DND-41 (cell line): Measurements from ENCODE around the gene PCK1.

Source experiments
- ATAC-seq: fragments of 200-7000 bp; cut with Tn5 transposase; 3 replicates; pipeline ENCODE4 v1.9.1; 2021; ENCODE audit warnings: low read depth; ENCODE audit not compliant: insufficient read depth
- DNase-seq: peaks from one replicate; pipeline ENCODE4 v3.0.0-alpha.2; 2020
- H2AFZ ChIP-seq: 2 replicates; pipeline ENCODE4 v1.6.0; 2012; ENCODE audit warnings: low read depth, low read length
- H3K27ac ChIP-seq: 2 replicates; pipeline ENCODE4 v1.5.1; 2012; ENCODE audit warnings: low read length, inconsistent platforms
- H3K27me3 ChIP-seq: fragments of 200-600 bp; sonication (generic); 2 replicates; pipeline ENCODE4 v1.6.0; 2012; ENCODE audit warnings: low read length, mild to moderate bottlenecking, inconsistent platforms; ENCODE audit not compliant: insufficient read depth, poor library complexity
- H3K36me3 ChIP-seq: 2 replicates; pipeline ENCODE4 v1.5.1; 2012; ENCODE audit warnings: low read length, inconsistent platforms; ENCODE audit not compliant: insufficient read depth
- H3K4me1 ChIP-seq: 2 replicates; pipeline ENCODE4 v1.5.1; 2012; ENCODE audit warnings: mild to moderate bottlenecking, low read length; ENCODE audit not compliant: insufficient read depth
- H3K4me2 ChIP-seq: 2 replicates; pipeline ENCODE4 v1.6.0; 2012; ENCODE audit warnings: mild to moderate bottlenecking, moderate library complexity, low read length, inconsistent platforms; ENCODE audit not compliant: insufficient read depth
- H3K4me3 ChIP-seq, 2 experiments: fragments of 200-600 bp in 1 of 2; shearing (Covaris generic) in 1 of 2; 2 replicates each; pipeline ENCODE4 v1.5.1; 2012 to 2016; ENCODE audit warnings: inconsistent platforms in 2 of 2, low read length in 2 of 2, mild to moderate bottlenecking in 2 of 2, low read depth in 1 of 2, moderate library complexity in 1 of 2
- H3K79me2 ChIP-seq: 2 replicates; pipeline ENCODE4 v1.6.0; 2012; ENCODE audit warnings: low read length, inconsistent platforms; ENCODE audit not compliant: insufficient read depth
- H3K9ac ChIP-seq: 2 replicates; pipeline ENCODE4 v1.6.0; 2012; ENCODE audit warnings: low read depth, mild to moderate bottlenecking, inconsistent platforms, low read length, moderate library complexity
- H3K9me3 ChIP-seq: 2 replicates; pipeline ENCODE4 v1.5.1; 2012; ENCODE audit warnings: low read length, moderate library complexity, mild to moderate bottlenecking, inconsistent platforms; ENCODE audit not compliant: insufficient read depth, severe bottlenecking
- H4K20me1 ChIP-seq: 2 replicates; pipeline ENCODE4 v1.6.0; 2012; ENCODE audit warnings: low read length; ENCODE audit not compliant: insufficient read depth
- CTCF ChIP-seq: IDR thresholded peaks from 2 replicates; pipeline ENCODE4 v1.5.1; 2012; ENCODE audit warnings: borderline replicate concordance, low read length, moderate library complexity, mild to moderate bottlenecking; ENCODE audit not compliant: poor library complexity, severe bottlenecking; ENCODE audit errors: extremely low read depth
- EZH2 ChIP-seq: IDR thresholded peaks from 3 replicates; pipeline ENCODE4 v1.6.1; 2012; ENCODE audit warnings: borderline replicate concordance, low read depth, mild to moderate bottlenecking, moderate library complexity, low read length, inconsistent platforms; ENCODE audit not compliant: severe bottlenecking

Gene PCK1

GRCh38 chr20:57568960-57569359 is 8.1 kb downstream of the PCK1 start:
- Histone ChIP-seq H3K9ac (no peak overlapping the region), H3K36me3 (no peaks in the 10 kb centered on the region), H3K27me3 (peaks cover 36% of the 10 kb centered on the region), H3K4me2 (no peak overlapping the region), H3K4me3 (no peak overlapping the region), H2AFZ (no peak overlapping the region), H3K9me3 (no peaks in the 10 kb centered on the region), H4K20me1 (peaks cover 13% of the 10 kb centered on the region; the same call in 1 of the 2 replicates), H3K27ac (no peak overlapping the region), H3K79me2 (no peaks in the 10 kb centered on the region), H3K4me1 (no peaks in the 10 kb centered on the region)
- no peak for DNase-seq
- no peak for TF ChIP-seq CTCF
- TF ChIP-seq EZH2: no peak
- no peak for ATAC-seq

- H3K27ac ChIP-seq: no peak overlapping the region
- no peak overlapping the region for H3K4me2 ChIP-seq
- H4K20me1 ChIP-seq: peaks cover 13% of the 10 kb centered on the region; the same call in 1 of the 2 replicates
- no peaks in the 10 kb centered on the region for H3K36me3 ChIP-seq
- H3K27me3 ChIP-seq: peaks cover 37% of the 10 kb centered on the region
- TF ChIP-seq CTCF (no peak), EZH2 (no peak)
- no peak overlapping the region for H3K9ac ChIP-seq
- no peak overlapping the region for H3K4me3 ChIP-seq
- H3K4me1 ChIP-seq: no peaks in the 10 kb centered on the region
- H2AFZ ChIP-seq: no peak overlapping the region
- ATAC-seq (no peak), DNase-seq (no peak)
- no peaks in the 10 kb centered on the region for H3K79me2 ChIP-seq
- H3K9me3 ChIP-seq: no peaks in the 10 kb centered on the region
Measured at GRCh38 chr20:57570145-57570850, 9.4 kb downstream of the PCK1 start.

GRCh38 chr20:57570920-57571319 is 10.0 kb downstream of the PCK1 start:
- DNase-seq (no peak), ATAC-seq (no peak)
- H3K27ac ChIP-seq: no peak overlapping the region
- H3K9me3 ChIP-seq: no peaks in the 10 kb centered on the region
- no peak overlapping the region for H3K4me3 ChIP-seq
- no peak overlapping the region for H3K9ac ChIP-seq
- H4K20me1 ChIP-seq: peaks cover 13% of the 10 kb centered on the region
- no peak overlapping the region for H3K4me2 ChIP-seq
- no peaks in the 10 kb centered on the region for H3K4me1 ChIP-seq
- TF ChIP-seq EZH2 (no peak), CTCF (no peak)
- no peak overlapping the region for H2AFZ ChIP-seq
- H3K79me2 ChIP-seq: no peaks in the 10 kb centered on the region
- peaks cover 35% of the 10 kb centered on the region for H3K27me3 ChIP-seq
- H3K36me3 ChIP-seq: no peaks in the 10 kb centered on the region
